Glomerular endothelial cell (primary cell): ENCODE data around the gene MED23. TPM values are rescaled to one million over a fixed set of nuclear protein-coding genes. Genes with fewer than 3 reads are reported as not detected.
"Not testable (repeated sequence)": the region's sequence is repeated elsewhere in the genome, so short reads cannot be mapped to it uniquely, and the experiment has no call there.

Experiments used
- DNase-seq: peaks from one replicate; pipeline ENCODE4 v3.0.0-alpha.2; 2011; ENCODE audit warnings: low read depth, low spot score; ENCODE audit errors: extremely low read depth
- total RNA-seq: library from RNA; depleted of rRNA; stranded (reverse); fragments of >200 nt; gene quantifications from 2 replicates; pipeline ENCODE4 v1.2.3, GENCODE V29; 2015

MED23 gene
- total RNA-seq, 1 donor from 2014 or later = 20.9 TPM

DNA sequence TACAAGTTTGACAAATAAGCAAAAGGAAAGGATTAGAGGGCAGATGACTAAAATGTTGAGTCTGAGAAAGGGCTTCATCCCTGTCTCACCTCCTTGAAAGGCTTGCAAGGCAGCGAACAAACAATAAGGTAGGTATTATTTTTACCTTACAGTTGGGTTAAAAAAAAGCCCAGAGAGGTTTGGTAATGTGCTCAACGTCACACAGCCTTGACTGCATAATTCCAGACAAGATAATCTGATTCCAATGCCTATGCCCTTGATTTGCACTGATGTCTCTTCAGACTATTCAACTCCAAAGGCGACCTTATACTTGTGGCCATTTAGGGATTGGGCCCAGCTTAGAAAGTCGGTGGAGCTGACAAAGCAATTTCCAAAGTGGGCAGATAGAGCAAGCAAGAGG is 53.4 kb downstream of the MED23 start:
- no peak for DNase-seq

DNA sequence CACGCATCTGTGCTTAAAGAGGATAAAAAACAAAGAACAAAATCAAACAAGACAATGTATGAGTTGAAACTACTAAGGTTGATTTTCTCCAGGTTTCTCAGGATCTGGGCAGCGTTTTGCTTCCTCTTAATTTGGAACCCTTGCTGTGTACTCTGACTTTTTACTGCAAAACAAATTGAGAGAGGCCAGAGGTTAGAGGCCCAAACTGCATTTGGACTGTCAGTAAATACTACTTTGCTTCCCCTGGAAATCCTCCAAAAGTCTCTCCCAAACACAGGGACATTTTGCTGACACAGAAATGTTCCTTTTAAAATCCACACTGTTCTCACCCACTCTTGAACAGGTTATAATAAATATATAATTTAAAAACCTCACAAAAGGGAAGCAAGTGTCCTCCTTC is 53.9 kb downstream of the MED23 start:
- DNase-seq = no peak

DNA sequence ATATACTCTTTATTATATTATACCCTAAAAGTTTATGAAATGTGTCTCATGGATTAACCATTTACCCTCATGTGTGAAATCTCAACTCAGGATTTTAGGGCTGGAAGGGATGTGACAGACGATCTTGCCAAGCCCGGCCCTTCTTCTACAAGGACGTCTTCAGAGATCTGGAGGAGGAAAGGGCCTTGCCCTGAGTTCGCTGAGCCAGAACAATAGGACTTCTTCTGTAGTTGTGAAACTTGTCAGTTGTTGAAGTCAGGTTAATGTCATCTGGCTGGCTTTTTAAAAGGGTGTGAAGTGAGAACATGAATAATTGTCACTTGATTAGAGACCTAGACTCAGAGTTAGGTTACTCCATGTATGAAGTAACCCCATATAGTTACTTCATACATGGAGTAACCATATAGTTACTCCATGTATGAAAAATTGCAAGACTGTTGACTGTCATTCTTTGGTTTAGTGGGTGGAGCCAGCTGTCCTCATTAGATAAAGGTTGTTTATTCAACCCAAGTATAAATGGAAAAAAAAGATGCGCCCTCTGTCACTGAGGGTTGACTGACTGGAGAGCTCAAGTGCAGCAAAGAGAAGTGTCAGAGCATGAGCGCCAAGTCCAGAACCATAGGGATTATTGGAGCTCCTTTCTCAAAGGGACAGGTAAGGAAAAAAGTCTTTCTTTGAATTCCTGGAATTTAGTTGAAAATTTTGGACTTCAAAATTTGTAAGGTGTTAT is 55.2 kb downstream of the MED23 start, which contains the start of gene ARG1:
TSS of gene ARG1 (plus strand) at position 541 of the 730 bp plus-strand sequence. CDS start at position 598, 57 bp downstream.
- DNase-seq = no peak

DNA sequence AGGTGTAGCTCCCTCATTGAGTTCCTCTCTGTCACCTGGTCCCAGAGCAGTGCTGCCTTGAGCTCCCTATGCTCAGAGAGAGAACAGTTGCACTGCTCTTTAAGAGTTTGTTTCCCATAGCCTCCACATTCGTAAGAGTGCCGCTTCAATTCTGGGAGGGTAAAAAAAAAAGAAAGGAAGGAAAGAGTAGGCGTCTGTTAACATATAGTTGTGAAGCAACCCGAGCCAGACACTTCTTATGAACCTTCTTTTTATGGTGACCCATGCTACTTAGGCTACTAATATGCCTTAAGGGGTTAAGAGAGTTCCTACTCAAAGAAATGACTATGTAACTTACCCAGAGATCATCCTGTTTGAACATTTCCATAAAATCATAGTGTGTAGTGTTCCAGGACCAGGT is 59.3 kb downstream of the MED23 start:
- no peak for DNase-seq

DNA sequence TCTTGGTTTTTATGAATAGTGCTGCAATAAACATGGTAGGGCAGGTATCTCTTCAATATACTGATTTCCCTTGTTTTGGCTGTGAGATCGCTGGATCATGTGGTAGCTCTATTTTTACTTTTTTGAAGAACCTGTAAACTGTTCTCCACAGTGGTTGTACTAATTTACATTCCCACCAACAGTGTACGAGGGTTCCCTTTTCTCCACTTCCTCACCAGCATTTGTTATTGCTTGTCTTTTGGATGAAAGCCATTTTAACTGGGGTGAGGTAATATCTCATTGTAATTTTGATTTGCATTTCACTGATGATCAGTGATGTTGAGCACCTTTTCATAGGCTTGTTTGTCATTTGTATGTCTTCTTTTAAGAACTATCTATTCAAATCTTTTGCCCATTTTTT is 63.0 kb downstream of the MED23 start:
- DNase-seq = no peak

DNA sequence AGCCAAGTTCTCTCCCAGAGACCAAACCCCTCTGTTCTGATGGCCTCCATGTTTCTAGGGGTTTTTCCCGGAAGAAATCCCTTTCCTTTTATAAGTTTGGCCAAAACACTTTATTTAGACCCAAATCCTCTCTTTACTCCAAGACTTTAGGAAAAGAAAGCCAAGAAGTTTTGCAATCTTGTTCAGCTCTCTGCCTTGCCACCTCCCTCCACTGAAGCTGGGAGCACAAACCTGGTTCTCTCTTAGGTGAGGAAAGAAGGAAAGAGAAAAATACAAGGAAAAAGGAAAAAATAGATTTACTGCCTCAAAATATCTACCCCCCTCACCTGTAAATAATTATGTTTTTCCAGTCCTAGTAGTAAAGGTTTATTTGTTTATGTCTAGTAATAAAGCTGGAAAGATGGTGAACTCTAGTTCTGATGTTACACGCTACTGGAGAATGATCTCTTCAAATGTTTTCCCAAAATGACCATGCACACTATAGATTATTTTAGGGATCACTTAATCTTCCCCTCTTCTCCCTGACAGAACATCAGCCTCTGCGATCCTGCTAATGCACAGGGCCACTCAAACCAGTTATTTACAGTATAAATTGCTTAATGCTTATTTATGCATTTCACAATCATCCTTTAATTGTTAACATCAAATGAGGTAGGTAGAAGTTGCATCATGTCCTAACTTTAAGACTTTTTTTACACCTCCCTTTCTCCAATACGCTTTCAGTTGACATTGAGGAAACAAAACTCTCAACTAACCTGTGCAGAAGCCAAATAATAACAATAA is 65.9 kb downstream of the MED23 start:
- no peak for DNase-seq

DNA sequence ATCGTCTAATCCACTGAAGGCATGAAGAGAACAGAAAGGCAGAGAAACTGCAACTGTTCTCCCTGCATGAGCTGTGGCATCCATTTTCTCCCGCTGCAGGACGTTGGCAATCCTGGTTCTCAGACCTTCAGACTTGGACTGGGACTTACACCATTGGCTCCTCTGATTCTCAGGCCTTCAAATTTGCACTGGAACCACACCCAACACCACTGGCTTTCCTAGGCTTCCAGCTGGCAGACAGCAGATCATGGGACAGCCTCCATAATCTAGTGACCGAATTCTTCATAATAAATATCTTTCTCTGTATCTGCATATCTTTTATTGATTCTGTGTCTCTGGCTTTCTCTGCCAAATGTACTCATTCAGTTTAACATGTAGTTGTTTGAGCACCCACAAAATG is 69.1 kb downstream of the MED23 start:
- no peak for DNase-seq

DNA sequence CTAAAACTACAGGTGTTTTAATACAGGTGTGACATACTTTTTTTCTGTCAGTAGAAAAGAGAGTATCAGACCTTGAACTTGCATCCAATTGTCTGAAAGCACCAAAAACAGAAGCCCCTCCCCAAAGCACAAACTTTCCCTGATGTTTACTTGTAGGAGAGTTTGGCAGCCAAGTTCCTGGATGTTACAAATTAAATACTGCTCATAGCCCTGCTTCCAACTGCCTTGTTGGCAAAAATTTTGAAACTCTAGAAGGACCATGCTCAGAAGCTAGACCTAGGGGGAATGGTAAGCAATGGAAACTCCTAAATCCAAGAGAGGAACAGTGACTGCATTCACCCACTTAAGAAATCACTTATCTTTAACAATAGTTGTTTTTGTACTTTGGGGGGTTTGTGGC is 72.0 kb downstream of the MED23 start:
- no peak for DNase-seq

DNA sequence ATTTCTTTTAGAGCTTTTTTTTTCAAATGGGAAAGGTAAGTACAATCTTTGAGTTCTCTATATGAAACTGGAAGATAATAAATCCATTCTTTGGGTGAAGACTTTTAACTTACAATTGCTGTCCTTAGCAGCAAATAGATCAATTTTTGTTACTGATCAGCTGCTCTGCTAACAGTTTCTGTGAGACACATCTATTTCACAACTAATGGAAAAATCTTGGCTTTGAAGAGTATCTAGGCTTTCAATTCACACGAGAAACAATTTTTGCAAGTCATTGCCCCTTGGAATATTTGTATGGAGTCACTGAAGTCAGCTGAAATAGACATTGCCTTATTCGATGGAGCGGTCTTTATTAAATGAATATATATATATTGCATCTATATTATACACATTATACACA is 75.5 kb downstream of the MED23 start:
- no peak for DNase-seq

DNA sequence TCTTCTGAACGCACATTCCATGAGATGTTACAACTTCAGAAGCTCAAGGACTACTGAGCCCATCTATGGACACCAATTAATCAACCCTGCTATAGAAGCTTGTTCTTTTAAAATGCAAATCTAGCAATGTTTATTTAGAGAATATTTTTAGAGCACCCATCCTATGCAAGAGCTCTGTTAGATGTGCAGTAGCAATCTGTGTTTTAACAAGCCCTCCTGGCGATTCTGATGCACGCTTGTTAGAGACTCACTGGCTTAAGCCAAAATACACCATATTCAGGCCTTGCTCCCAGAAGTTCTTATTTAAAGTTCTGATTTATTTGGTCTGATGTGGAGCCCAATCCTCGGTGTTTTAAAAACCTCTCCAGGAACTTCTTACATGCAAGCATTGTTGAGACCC is 76.1 kb downstream of the MED23 start:
- DNase-seq = no peak

DNA sequence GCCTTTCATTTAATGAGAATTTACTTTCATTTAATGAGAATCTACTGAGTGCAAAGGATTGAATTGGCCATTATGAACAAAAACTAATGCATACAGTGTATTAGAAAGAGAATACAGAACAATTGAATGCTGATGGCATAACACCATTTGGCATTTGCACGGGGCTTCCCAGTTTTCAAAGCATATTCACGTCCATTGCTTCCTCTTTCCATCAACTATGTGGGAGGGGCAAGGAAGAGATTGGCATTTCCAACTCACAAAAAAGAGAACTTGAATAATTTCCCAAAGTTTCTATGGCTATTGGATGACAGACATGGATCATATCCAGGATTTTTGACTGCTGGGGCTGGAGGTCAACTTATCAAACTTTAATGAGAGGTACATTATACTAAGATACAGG is 78.2 kb downstream of the MED23 start:
- no peak for DNase-seq

DNA sequence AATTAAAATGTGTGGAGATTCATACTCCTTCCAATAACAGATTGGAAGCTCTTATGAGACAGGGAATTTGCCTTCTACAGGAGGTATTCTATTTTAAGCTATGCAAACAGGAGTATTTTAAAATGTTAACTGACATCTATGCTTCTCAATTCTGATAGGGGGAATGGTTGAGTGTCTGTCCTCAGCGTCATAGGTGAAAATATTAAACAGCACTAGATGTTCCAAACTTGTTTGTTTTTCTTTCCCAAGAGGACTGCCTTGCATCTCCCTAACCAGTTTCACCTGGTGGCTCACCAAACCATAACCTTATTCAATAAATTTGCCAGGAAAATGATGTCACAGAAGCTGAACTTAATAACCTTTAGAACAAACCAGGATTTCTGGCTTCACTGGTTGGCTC is 79.6 kb downstream of the MED23 start:
- DNase-seq = no peak

DNA sequence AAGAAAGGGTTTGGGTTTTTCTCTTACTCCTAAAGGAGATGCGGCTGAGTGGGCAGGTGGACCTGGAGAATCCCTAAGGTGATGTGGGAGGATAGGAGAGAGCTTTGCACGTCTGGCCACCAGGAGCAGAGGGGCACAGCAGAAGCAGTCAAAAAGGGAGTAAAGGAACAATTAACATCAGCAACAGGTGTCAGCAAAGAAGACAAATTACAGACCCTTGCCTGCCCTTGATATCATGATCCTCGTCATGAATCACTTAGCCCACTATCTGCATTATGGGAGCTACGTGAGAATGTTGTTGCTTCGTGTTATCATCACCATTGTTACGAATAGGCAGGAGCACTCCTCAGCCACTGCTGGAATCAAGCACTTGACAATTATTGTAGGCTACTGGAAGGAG is 80.6 kb downstream of the MED23 start:
- no peak for DNase-seq

DNA sequence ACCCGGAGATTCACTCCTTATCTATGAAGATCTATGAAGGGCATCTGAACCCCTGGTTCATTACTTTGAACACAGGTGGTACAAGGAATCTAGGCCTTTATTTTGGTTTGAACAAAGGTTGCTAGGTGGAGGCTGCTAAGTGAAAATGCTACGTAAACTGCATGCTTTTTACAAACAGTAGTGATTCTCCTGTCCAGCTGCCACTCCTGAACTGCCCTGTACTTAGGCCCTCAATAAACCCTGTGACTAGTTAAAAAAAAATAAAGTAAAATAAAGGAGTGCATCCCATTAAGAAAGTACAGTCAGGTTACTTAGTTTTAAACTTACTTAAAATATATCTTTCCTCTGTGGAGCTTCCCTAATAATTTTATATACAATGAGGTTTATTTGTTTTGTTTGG is 82.7 kb downstream of the MED23 start:
- DNase-seq = no peak

DNA sequence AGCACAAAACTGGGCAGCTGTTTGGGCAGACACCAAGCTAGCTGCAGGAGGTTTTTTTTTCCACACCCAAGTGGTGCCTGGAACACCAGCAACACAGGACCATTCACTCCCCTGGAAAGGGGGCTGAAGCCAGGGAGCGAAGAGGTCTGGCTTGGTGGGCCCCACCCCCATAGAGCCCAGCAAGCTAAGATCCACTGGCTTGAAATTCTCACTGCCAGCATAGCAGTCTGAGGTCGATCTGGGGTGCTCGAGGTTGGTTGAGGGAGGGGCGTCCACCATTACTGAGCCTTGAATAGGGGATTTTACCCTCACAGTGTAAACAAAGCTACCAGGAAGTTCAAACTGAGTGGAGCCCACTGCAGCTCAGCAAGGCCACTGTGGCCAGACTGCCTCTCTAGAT is 89.4 kb downstream of the MED23 start:
- not testable (repeated sequence) for DNase-seq

DNA sequence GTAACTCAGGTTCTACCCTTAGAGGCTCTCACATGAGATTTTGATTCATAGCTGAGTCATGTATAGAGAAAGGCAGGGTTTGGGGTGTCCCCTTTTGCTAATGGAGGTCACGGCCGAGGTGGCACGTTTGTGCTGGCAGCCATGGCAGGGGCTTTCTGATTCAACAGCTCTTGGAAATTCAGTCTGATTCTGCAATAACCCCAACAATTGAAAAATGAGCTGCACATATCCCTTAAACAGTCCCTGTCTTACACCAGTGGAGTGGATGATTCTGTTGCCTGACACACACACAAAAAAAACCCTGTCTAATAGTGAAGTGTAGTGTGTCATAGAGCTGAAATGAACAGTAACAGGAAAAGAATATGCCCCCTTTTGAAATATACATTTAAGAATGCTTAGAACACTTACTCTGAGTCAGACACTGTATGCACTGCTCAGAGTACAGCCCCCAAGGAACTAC is 95.4 kb downstream of the MED23 start:
- DNase-seq = no peak

DNA sequence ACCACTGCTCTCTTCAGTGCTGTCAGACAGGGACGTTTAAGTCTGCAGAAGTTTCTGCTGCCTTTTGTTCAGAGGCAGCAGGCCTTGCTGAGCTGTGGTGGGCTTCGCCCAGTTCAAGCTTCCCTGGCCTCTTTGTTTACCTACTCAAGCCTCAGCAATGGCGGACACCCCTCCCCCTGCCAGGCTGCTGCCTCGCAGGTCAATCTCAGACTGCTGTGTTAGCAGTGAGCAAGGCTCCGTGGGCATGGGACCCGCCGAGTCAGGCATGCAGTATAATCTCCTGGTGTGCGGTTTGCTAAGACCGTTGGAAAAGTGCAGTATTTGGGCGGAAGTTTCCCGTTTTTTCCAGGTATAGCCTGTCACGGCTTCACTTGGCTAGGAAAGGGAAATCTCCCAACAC is 96.4 kb downstream of the MED23 start:
- DNase-seq = not testable (repeated sequence)

DNA sequence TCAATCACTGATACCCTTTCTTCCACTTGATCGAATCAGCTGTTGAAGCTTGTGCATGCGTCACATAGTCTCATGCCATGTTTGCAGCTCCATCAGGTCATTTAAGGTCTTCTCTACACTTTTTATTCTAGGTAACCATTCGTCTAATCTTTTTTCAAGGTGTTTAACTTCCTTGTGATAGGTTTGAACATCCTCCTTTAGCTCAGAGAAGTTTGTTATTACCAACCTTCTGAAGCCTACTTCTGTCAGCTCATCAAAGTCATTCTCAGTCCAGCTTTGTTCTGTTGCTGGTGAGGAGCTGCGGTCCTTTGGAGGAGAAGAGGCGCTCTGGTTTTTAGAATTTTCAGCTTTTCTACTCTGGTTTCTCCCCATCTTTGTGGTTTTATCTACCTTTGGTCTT is 97.1 kb downstream of the MED23 start:
- DNase-seq = not testable (repeated sequence)

DNA sequence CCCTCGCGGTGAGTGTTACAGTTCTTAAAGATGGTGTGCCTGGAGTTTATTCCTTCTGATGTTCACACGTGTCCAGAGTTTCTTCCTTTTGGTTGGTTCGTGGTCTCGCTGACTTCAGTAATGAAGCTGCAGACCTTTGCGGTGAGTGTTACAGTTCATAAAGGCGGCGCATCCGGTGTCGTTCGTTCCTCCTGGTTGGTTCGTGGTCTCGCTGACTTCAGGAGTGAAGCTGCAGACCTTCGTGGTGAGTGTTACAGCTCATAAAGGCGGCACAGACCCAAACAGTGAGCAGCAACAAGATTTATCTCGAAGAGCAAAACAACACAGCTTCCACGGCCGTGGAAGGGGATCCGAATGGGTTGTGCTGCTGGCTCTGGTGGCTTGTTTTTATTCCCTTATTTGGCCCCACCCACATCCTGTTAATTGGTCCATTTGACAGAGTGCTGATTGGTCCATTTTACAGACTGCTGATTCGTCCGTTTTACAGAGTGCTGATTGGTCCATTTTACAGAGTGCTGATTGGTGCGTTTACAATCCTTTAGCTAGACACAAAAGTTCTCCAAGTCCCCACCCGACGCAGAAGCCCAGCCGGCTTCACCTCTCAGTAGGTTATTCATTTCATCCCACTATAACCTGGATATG is 103.2 kb downstream of the MED23 start:
- no peak for DNase-seq

DNA sequence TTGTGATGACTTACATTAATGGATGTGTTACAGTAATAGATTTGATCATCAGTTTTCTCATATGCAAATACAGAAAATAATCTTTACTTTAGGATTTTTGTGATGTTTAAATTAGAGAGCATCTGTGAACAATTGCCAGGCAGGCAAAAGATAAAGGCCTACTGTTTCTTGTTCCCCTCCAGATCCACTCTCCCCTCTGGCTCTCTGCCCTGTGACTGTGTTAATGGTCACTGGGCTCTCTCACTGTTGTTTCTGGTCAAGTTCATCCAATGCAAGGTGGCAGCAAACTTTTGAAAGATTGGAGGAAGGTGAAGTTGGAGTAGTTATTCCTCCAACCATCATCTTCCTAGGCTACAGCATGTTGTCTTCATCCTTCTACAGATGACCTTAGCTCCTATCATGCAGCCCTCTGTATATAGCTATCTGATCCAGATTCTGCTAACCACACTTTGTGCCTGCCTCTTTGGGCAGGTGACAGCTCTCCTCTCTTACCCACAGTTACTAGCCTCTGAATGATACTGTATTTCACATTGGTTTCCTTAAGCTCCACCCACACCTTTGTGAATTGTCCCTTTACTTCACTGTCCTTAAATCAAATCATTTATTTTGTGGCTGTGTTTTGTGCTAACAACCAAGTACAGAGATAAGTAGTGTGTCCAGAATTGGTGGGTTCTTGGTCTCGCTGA is 103.9 kb downstream of the MED23 start:
- DNase-seq = no peak
